Tibial nerve (tissue), 4 donors: ENCODE measurements around the gene TRIP13. TPM values are rescaled to one million over a fixed set of nuclear protein-coding genes. Genes with fewer than 3 reads are reported as not detected.
"Not testable (repeated sequence)": the region's sequence is repeated elsewhere in the genome, so short reads cannot be mapped to it uniquely, and the experiment has no call there.

Experiments used
- DNase-seq, 2 donors: peaks; one replicate each; pipeline ENCODE4 v3.0.0-alpha.2; 2019; ENCODE audit warnings: low spot score in 2 of 2
- H3K27ac ChIP-seq, 4 donors: fragments of 200-600 bp; sonication (generic) in 3 of 4; one replicate each; pipeline ENCODE4 v1.5.1; 2017 to 2019; ENCODE audit warnings: mild to moderate bottlenecking in 1 of 4
- H3K27me3 ChIP-seq, 2 donors: fragments of 200-600 bp; sonication (generic) in 1 of 2; one replicate each; pipeline versions ENCODE4 v1.5.1 to v1.6.0; 2017 to 2019
- H3K36me3 ChIP-seq, 3 donors: fragments of 200-600 bp; sonication (generic); one replicate each; pipeline ENCODE4 v1.5.1; 2018 to 2019
- H3K4me1 ChIP-seq, 4 donors: fragments of 200-600 bp; sonication (generic) in 3 of 4; one replicate each; pipeline ENCODE4 v1.5.1; 2017 to 2019
- H3K4me3 ChIP-seq, 4 donors: fragments of 200-600 bp; sonication (generic) in 3 of 4; one replicate each; pipeline ENCODE4 v1.5.1; 2017 to 2019; ENCODE audit warnings: mild to moderate bottlenecking in 1 of 4, moderate library complexity in 1 of 4
- H3K9me3 ChIP-seq, 4 donors: fragments of 200-600 bp; sonication (generic) in 3 of 4; one replicate each; pipeline ENCODE4 v1.5.1; 2017 to 2019
- CTCF ChIP-seq, 5 experiments: fragments of 200-600 bp in 3 of 5; fragments of 450-650 bp in 2 of 5; sonication (generic) in 3 of 5; IDR thresholded peaks; one replicate each; pipeline ENCODE4 v1.5.1; 2016 to 2019; ENCODE audit warnings: antibody characterized with exemption in 5 of 5, mild to moderate bottlenecking in 3 of 5, moderate library complexity in 2 of 5
- EP300 ChIP-seq, 2 donors: sonication (generic); formaldehyde crosslinking; IDR thresholded peaks; one replicate each; pipeline ENCODE4 v1.6.1; 2017; ENCODE audit warnings: antibody characterized with exemption in 2 of 2, mild to moderate bottlenecking in 1 of 2
- POLR2A ChIP-seq, 2 donors: fragments of 450-650 bp; IDR thresholded peaks; one replicate each; pipeline ENCODE4 v1.6.1; 2017; ENCODE audit warnings: antibody characterized with exemption in 2 of 2, mild to moderate bottlenecking in 2 of 2, moderate library complexity in 2 of 2
- WGBS, 2 donors: methylation state at CpG; one replicate each; pipeline ENCODE4 v1.1.5; 2018; 5-methylcytosine and 5-hydroxymethylcytosine counted together
- total RNA-seq, 4 donors: library from RNA; depleted of rRNA; stranded (reverse); fragments of >200 nt; gene quantifications; one replicate each; pipeline ENCODE4 v1.1.0, GENCODE V29; 2016

Gene TRIP13
- total RNA-seq, 4 donors from 2014 or later = 0.30 to 1.3 (median 0.52) TPM

GRCh38 chr5:875931-876330, 16.8 kb upstream of the TRIP13 start:
- TF ChIP-seq EP300 (IDR thresholded peaks at IDR 0.05) (no peak), POLR2A (IDR thresholded peaks at IDR 0.05) (no peak), CTCF (IDR thresholded peaks at IDR 0.05) (no peak)
- WGBS, 2 donors = 93 to 95% methylated on average over 23 to 24 of the region's 24 CpGs
- Histone ChIP-seq H3K27me3 (no peaks in the 10 kb centered on the region), H3K4me3 (no peak overlapping the region), H3K4me1 (no peaks in the 10 kb centered on the region), H3K36me3 (peaks cover 2 to 79% (median 29%) of the 10 kb centered on the region in 3 donors), H3K27ac (no peak overlapping the region), H3K9me3 (no peaks in the 10 kb centered on the region)
- DNase-seq = no peak

GRCh38 chr5:876398-877365, 16.0 kb upstream of the TRIP13 start:
- DNase-seq = no peak
- no peaks in the 10 kb centered on the region for H3K27me3 ChIP-seq
- no peak overlapping the region for H3K27ac ChIP-seq
- no peaks in the 10 kb centered on the region for H3K9me3 ChIP-seq
- TF ChIP-seq EP300 (IDR thresholded peaks at IDR 0.05) = no peak
- no peak for TF ChIP-seq CTCF (IDR thresholded peaks at IDR 0.05)
- TF ChIP-seq POLR2A (IDR thresholded peaks at IDR 0.05) = no peak
- H3K36me3 ChIP-seq = peaks cover 2 to 79% (median 29%) of the 10 kb centered on the region in 3 donors
- no peak overlapping the region for H3K4me3 ChIP-seq
- H3K4me1 ChIP-seq = no peaks in the 10 kb centered on the region
- WGBS, 2 donors = 89 to 93% methylated on average over 22 to 27 of the region's 28 CpGs

- Histone ChIP-seq H3K9me3 (no peaks in the 10 kb centered on the region), H3K36me3 (peaks cover 2 to 79% (median 27%) of the 10 kb centered on the region in 3 donors), H3K27ac (no peak overlapping the region), H3K4me1 (no peaks in the 10 kb centered on the region), H3K27me3 (no peaks in the 10 kb centered on the region), H3K4me3 (no peak overlapping the region)
- TF ChIP-seq POLR2A (IDR thresholded peaks at IDR 0.05) = no peak
- 91 to 95% methylated on average over 11 to 14 of the region's 15 CpGs for WGBS, 2 donors
- no peak for DNase-seq
Observed at GRCh38 chr5:878125-878524, 14.6 kb upstream of the TRIP13 start.

- H3K4me3 ChIP-seq, H3K4me1 ChIP-seq, H3K27ac ChIP-seq, H3K9me3 ChIP-seq, DNase-seq, H3K27me3 ChIP-seq: not testable (repeated sequence)
- no CpG with 5 or more reads among the region's 8 CpGs for WGBS, 2 donors
- H3K36me3 ChIP-seq = peaks cover 2 to 80% (median 32%) of the 10 kb centered on the region in 3 donors
Observed at GRCh38 chr5:878677-879076, 14.0 kb upstream of the TRIP13 start.

- Histone ChIP-seq H3K27me3 (no peaks in the 10 kb centered on the region), H3K36me3 (peaks cover 0 to 80% (median 34%) of the 10 kb centered on the region in 3 donors), H3K9me3 (no peaks in the 10 kb centered on the region), H3K4me1 (no peaks in the 10 kb centered on the region), H3K27ac (no peak overlapping the region), H3K4me3 (no peak overlapping the region)
- TF ChIP-seq CTCF (IDR thresholded peaks at IDR 0.05) = no peak
- TF ChIP-seq POLR2A (IDR thresholded peaks at IDR 0.05) = no peak
- no peak for TF ChIP-seq EP300 (IDR thresholded peaks at IDR 0.05)
- WGBS, 2 donors = 93 to 96% methylated on average over 34 to 35 of the region's 35 CpGs
- no peak for DNase-seq
Observed at GRCh38 chr5:880816-881550, 11.7 kb upstream of the TRIP13 start.

- Histone ChIP-seq H3K36me3 (peaks cover 0 to 80% (median 32%) of the 10 kb centered on the region in 3 donors), H3K4me1 (no peaks in the 10 kb centered on the region), H3K4me3 (no peak overlapping the region), H3K27ac (no peak overlapping the region), H3K9me3 (no peaks in the 10 kb centered on the region), H3K27me3 (no peaks in the 10 kb centered on the region)
- no peak for DNase-seq
- TF ChIP-seq EP300 (IDR thresholded peaks at IDR 0.05) (no peak), POLR2A (IDR thresholded peaks at IDR 0.05) (no peak), CTCF (IDR thresholded peaks at IDR 0.05) (no peak)
- WGBS, 2 donors = 88 to 90% methylated on average over 12 of the region's 12 CpGs
Observed at GRCh38 chr5:881551-881935, 11.1 kb upstream of the TRIP13 start.
